Urinary bladder (tissue), 4 donors: ENCODE data around the gene ARPC1A. TPM values are rescaled to one million over a fixed set of nuclear protein-coding genes. Genes with fewer than 3 reads are reported as not detected.
"Not testable (repeated sequence)": the region's sequence is repeated elsewhere in the genome, so short reads cannot be mapped to it uniquely, and the experiment has no call there.

ENCODE experiments used
- DNase-seq: peaks from one replicate; pipeline ENCODE4 v3.0.0-alpha.2; 2015; ENCODE audit errors: extremely low spot score
- H3K27ac ChIP-seq: one replicate; pipeline ENCODE4 v1.5.1; 2013; ENCODE audit warnings: low read depth, mild to moderate bottlenecking, moderate library complexity
- H3K36me3 ChIP-seq: one replicate; pipeline ENCODE4 v1.6.1; 2013; ENCODE audit warnings: mild to moderate bottlenecking, moderate library complexity; ENCODE audit not compliant: insufficient read depth
- H3K4me1 ChIP-seq: one replicate; pipeline ENCODE4 v1.6.1; 2013; ENCODE audit warnings: mild to moderate bottlenecking, moderate library complexity; ENCODE audit not compliant: insufficient read depth
- H3K4me3 ChIP-seq: one replicate; pipeline ENCODE4 v1.5.1; 2013; ENCODE audit warnings: low read depth, low read length
- WGBS: extraction: QIAGEN DNeasy Blood & Tissue Kit; methylation state at CpG from one replicate; pipeline ENCODE4 v1.1.7; 2013; 5-methylcytosine and 5-hydroxymethylcytosine counted together
- polyA plus RNA-seq: library from polyadenylated mRNA; stranded (reverse); fragments of 200-250 nt; gene quantifications from one replicate; pipeline ENCODE4 v1.2.3, GENCODE V29; 2013
- total RNA-seq: library from RNA; depleted of rRNA; stranded (reverse); fragments of >200 nt; gene quantifications from one replicate; pipeline ENCODE4 v1.2.3, GENCODE V29; 2014
- donor health status: healthy with polysubstance abuse.
- donor health status: healthy.

ARPC1A gene
- total and polyA plus RNA-seq, 2 donors: 68.9 to 99.2 TPM

DNA sequence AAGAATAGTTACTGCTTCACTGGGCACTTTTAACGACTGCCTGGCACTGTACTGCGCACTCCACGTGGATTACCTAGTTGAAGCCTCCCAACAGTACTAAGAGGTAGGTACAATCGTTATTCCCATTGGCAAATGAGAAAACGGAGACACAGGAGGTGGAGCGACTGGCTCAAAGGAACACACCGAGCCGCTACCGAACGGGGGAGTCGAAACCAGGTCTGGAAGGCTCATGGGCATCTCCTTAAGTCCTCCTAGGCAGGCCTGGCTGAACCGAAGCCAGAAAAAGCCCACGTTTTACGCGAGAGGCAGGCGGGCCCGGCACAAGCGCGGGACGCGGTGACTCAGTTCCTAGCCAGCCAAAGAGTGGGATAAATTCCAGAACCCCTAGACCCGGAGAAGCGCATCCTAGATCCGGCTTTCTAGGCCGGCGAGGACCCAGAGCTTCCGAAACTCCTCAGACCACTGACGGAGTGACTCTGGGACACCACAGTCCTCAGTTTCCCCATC lies 82.2 kb downstream of the ARPC1A start:
- no peak for DNase-seq
- H3K4me1 ChIP-seq: peaks cover 1% of the 10 kb centered on the region
- under 1% methylated on average over 28 of the region's 28 CpGs for WGBS

DNA sequence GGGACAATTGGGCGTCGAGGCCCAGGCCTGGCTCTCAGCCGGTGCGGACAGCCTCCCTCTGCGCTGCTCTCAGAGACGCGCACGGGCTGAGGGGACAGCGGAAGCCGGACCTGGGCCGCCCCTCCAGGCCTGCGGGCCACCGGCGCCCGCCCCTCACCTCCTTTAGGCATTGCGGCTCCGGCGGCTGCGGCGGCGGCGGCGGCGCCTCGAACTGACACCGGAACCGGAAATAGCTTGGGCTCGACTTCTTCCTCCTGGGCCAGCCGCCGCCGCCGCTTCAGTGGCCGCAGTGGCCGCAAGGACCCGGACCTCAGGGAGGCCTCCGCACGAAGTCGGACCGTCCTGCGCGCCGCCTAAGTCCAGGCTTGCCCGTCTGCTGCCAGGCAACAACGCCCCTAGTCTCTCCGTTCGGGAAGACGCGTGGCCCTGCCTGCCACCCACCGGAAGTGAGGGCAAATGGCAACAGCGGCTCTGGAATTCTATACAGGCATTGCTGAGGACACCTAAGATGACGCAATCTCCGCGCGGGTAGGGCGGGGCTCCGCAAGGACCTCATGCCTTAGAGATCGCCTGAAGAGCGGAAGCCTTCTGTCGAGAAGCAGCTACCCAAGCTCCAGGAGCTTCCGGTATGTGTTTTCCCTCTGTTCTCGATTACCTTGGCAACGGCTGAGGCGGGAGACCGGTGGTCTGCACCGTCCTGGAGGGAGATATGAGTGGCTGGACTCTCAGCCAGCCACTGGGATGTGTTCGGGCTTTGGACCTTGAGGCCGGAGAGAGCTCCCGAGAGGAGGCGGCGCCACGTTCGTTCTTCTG lies 82.9 kb downstream of the ARPC1A start, which contains the start of the genes BUD31 and PDAP1:
BUD31 (plus strand) TSS at position 591 of the 813 bp plus-strand sequence. CDS start 2,124 bp downstream, outside the sequence.
PDAP1 (minus strand) TSS at position 219 of the 813 bp plus-strand sequence; CDS start at position 170, 49 bp downstream.
- Histone ChIP-seq H3K4me1 (peaks cover 1% of the 10 kb centered on the region), H3K27ac (peak within 1 kb of the TSS; percentile 95), H3K36me3 (no peaks in the 10 kb centered on the region), H3K4me3 (peak within 1 kb of the TSS; percentile 90)
- DNase-seq: peak; percentile 90
- WGBS: under 1% methylated on average over 72 of the region's 72 CpGs

More for the DNA sequence above, 82.2 kb downstream of the ARPC1A start:
- Histone ChIP-seq H3K36me3 (no peaks in the 10 kb centered on the region), H3K4me3 (peak overlapping the region; percentile 90), H3K27ac (peak overlapping the region; percentile 95)

DNA sequence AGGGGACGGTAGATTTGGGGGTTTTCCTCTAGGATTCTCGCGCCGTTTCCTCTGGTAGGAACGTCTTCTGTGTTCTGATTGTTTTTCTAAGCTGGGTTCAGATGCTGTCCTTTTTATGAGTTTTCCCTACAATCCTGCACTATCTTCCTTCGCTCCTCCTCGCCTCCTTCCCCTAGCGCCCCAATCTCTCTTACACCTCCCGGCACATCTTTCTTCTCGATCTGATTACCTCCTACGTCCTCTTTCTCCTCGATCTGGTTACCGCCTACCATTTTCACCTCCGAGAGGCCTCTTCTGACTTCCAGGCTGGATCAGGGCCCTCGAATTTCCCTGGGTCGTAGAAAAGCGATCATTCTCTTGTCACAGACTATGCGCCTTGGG lies 83.5 kb downstream of the ARPC1A start:
- peaks cover 1% of the 10 kb centered on the region for H3K4me1 ChIP-seq
- under 1% methylated on average over 18 of the region's 18 CpGs for WGBS
- DNase-seq: no peak

DNA sequence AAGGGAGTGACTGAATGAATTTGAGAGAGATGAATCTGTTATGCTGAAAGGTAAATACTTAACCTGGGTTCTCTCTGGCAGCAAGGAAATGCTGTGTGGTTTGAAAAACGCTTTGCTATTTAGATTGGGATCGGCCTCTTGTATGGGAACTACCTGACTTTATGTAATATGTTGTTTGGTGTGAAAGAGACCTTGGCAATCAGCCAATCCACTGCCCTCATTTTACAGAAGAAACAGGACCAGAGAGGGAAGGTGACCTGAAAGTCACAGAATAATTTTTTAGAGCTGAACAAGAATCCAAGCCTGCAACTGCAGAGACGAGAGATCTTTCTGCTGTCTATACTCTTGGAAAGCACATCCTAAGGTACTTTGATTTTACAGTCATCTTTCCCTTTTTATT lies 84.1 kb downstream of the ARPC1A start:
- H3K27ac ChIP-seq: no peak overlapping the region
- 49% methylated on average over 3 of the region's 3 CpGs for WGBS
- H3K4me1 ChIP-seq: peaks cover 1% of the 10 kb centered on the region
- H3K4me3 ChIP-seq: peak overlapping the region; percentile 90
- DNase-seq: no peak
- H3K36me3 ChIP-seq: no peaks in the 10 kb centered on the region

More for the DNA sequence above, 83.5 kb downstream of the ARPC1A start:
- Histone ChIP-seq H3K4me3 (peak overlapping the region; percentile 90), H3K27ac (peak overlapping the region; percentile 86), H3K36me3 (no peaks in the 10 kb centered on the region)

DNA sequence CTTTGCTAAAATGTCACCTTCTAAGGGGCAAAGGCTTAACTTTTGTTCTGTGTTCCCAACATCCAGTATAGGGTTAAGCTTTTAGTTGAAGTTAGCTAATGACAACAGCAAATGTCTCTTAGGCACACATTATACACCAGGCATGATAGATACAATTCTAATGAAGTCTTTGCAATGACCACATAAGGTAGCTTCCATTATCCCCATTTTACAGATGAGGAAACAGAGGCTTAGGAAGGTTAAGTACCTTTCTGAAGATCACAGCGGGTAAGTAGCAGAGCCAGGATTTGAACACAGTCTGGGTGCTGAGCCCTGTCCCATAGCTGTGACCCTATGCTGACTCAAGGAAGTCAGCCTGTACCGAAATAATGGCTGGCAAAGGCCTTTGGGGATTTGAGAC lies 84.9 kb downstream of the ARPC1A start:
- H3K4me3 ChIP-seq: no peak overlapping the region
- peaks cover 1% of the 10 kb centered on the region for H3K4me1 ChIP-seq
- DNase-seq: no peak
- no peak overlapping the region for H3K27ac ChIP-seq
- WGBS: 96% methylated on average over 2 of the region's 2 CpGs
- H3K36me3 ChIP-seq: no peaks in the 10 kb centered on the region

DNA sequence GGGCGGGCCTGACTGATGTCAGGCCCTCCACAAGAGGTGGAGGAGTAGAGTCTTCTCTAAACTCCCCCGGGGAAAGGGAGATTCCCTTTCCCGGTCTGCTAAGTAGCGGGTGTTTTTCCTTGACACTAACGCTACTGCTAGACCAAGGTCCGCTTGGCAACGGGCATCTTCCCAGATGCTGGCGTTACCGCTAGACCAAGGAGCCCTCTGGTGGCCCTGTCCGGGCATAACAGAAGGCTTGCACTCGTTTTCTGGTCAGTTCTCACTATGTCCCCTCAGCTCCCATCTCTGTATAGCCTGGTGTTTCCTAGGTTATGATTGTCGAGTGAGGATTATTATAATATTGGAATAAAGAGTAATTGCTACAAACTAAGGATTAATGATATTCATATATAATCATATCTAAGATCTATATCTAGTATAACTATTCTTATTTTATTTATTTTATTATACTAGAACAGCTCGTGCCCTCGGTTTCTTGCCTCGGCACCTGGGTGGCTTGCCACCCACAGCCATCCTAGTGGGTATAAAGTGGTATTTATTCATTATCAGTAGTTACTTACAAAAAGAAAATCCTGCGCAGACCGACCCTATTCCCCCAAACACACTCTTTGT lies 89.9 kb downstream of the ARPC1A start:
- WGBS: 56% methylated on average over 17 of the region's 17 CpGs
- H3K36me3 ChIP-seq: peaks cover 13% of the 10 kb centered on the region
- not testable (repeated sequence) for H3K4me3 ChIP-seq, DNase-seq, H3K27ac ChIP-seq, H3K4me1 ChIP-seq

Other genes starting within 250 kb of the ARPC1A start
- 19.7 TPM for gene SMURF1, start 181.8 kb upstream of the ARPC1A start, total RNA-seq
- 11.6 TPM for gene SMURF1, start 181.8 kb upstream of the ARPC1A start, polyA plus RNA-seq
- not detected for gene KPNA7, start 117.8 kb upstream of the ARPC1A start, total RNA-seq
- 0.04 TPM for gene KPNA7, start 117.8 kb upstream of the ARPC1A start, polyA plus RNA-seq
- not detected for gene MYH16, start 53.1 kb upstream of the ARPC1A start, total RNA-seq
- gene MYH16, start 53.1 kb upstream of the ARPC1A start, polyA plus RNA-seq: not detected
- 84.4 TPM for gene ARPC1B, start 48.8 kb downstream of the ARPC1A start, total RNA-seq
- 184 TPM for gene ARPC1B, start 48.8 kb downstream of the ARPC1A start, polyA plus RNA-seq
- 11.4 TPM for gene PDAP1, start 82.7 kb downstream of the ARPC1A start, total RNA-seq
- gene PDAP1, start 82.7 kb downstream of the ARPC1A start, polyA plus RNA-seq: 215 TPM
- 43.8 TPM for gene BUD31, start 83.1 kb downstream of the ARPC1A start, total RNA-seq
- 84.2 TPM for gene BUD31, start 83.1 kb downstream of the ARPC1A start, polyA plus RNA-seq
- 4.3 TPM for gene PTCD1, start 112.9 kb downstream of the ARPC1A start, total RNA-seq
- 5.8 TPM for gene PTCD1, start 112.9 kb downstream of the ARPC1A start, polyA plus RNA-seq
- gene CPSF4, start 113.0 kb downstream of the ARPC1A start, total RNA-seq: 15.6 TPM
- 26.4 TPM for gene CPSF4, start 113.0 kb downstream of the ARPC1A start, polyA plus RNA-seq
- gene ATP5MF, start 140.3 kb downstream of the ARPC1A start, total RNA-seq: 175 TPM
- gene ATP5MF, start 140.3 kb downstream of the ARPC1A start, polyA plus RNA-seq: 492 TPM
- gene ZNF789, start 147.0 kb downstream of the ARPC1A start, total RNA-seq: 22.2 TPM
- 5.1 TPM for gene ZNF789, start 147.0 kb downstream of the ARPC1A start, polyA plus RNA-seq
- gene ZNF394, start 174.4 kb downstream of the ARPC1A start, total RNA-seq: 38.8 TPM
- gene ZNF394, start 174.4 kb downstream of the ARPC1A start, polyA plus RNA-seq: 17.3 TPM
- gene ZKSCAN5, start 178.8 kb downstream of the ARPC1A start, total RNA-seq: 14.6 TPM
- 6.7 TPM for gene ZKSCAN5, start 178.8 kb downstream of the ARPC1A start, polyA plus RNA-seq
- gene FAM200A, start 226.2 kb downstream of the ARPC1A start, total RNA-seq: 14.8 TPM
- gene FAM200A, start 226.2 kb downstream of the ARPC1A start, polyA plus RNA-seq: 4.4 TPM
- gene ZNF655, start 232.7 kb downstream of the ARPC1A start, total RNA-seq: 127 TPM
- gene ZNF655, start 232.7 kb downstream of the ARPC1A start, polyA plus RNA-seq: 52.0 TPM